SK-N-SH (cell line): Measurements from ENCODE around the gene MYH6. TPM values are rescaled to one million over a fixed set of nuclear protein-coding genes. Genes with fewer than 3 reads are reported as not detected.

ENCODE experiments used
- CTCF ChIA-PET: fragments of 300-600, 350-600 bp; formaldehyde crosslinking; extraction: SDS; loops from one replicate; lab custom pipeline; 2021; lab: Yijun Ruan, JAX
- POLR2A ChIA-PET: fragments of 350-600 bp; sonication (Branson Sonifier 250); formaldehyde crosslinking; extraction: SDS; loops from one replicate; lab custom pipeline; 2020; ENCODE audit warnings: antibody characterized with exemption, inconsistent platforms; lab: Yijun Ruan, JAX
- DNase-seq: peaks from one replicate; pipeline ENCODE4 v3.0.0; 2012
- H2AFZ ChIP-seq: fragments of 200-600 bp; sonication (generic); 2 replicates; pipeline ENCODE4 v1.8.1; 2016; ENCODE audit warnings: antibody characterized with exemption, mild to moderate bottlenecking, low read depth
- H3F3A ChIP-seq: fragments of 200-600 bp; sonication (generic); replicated peaks from 2 replicates; pipeline ENCODE3; 2016; ENCODE audit warnings: antibody characterized with exemption, mild to moderate bottlenecking; ENCODE audit not compliant: insufficient read depth
- H3K27ac ChIP-seq, 2 experiments: fragments of 200-500 bp in 1 of 2; fragments of 200-600 bp in 1 of 2; sonication (Bioruptor generic) in 1 of 2; sonication (generic), shearing (Covaris generic) in 1 of 2; 2 replicates each; pipeline versions ENCODE4 v1.5.1 to v1.6.1; 2014 to 2016; ENCODE audit warnings: low read depth in 2 of 2, inconsistent platforms in 1 of 2, low read length in 1 of 2, mild to moderate bottlenecking in 1 of 2, mixed read lengths in 1 of 2
- H3K27me3 ChIP-seq: fragments of 200-600 bp; sonication (generic), shearing (Covaris generic); 2 replicates; pipeline ENCODE4 v1.6.1; 2016; ENCODE audit warnings: mixed run types; ENCODE audit not compliant: insufficient read depth
- H3K36me3 ChIP-seq, 2 experiments: fragments of 200-500 bp in 1 of 2; fragments of 200-600 bp in 1 of 2; sonication (Bioruptor generic) in 1 of 2; sonication (generic) in 1 of 2; replicated peaks in 1 of 2; 2 replicates each; pipeline versions ENCODE3 to v1.5.1; 2014 to 2016; ENCODE audit warnings: low read length in 1 of 2, mild to moderate bottlenecking in 1 of 2; ENCODE audit not compliant: insufficient read depth in 2 of 2, control insufficient read depth in 1 of 2
- H3K4me1 ChIP-seq, 2 experiments: fragments of 200-500 bp in 1 of 2; fragments of 200-600 bp in 1 of 2; sonication (Bioruptor generic) in 1 of 2; sonication (generic), shearing (Covaris generic) in 1 of 2; 2 replicates each; pipeline versions ENCODE4 v1.5.1 to v1.6.1; 2014 to 2016; ENCODE audit warnings: low read depth in 1 of 2, low read length in 1 of 2, mixed run types in 1 of 2; ENCODE audit not compliant: insufficient read depth in 2 of 2, control insufficient read depth in 1 of 2
- H3K4me2 ChIP-seq: fragments of 200-600 bp; sonication (generic), shearing (Covaris generic); 2 replicates; pipeline ENCODE4 v1.6.1; 2017; ENCODE audit warnings: mixed run types
- H3K4me3 ChIP-seq, 2 experiments: fragments of 200-500 bp in 1 of 2; fragments of 200-600 bp in 1 of 2; sonication (Bioruptor generic) in 1 of 2; sonication (generic), shearing (Covaris generic) in 1 of 2; 2 replicates each; pipeline versions ENCODE4 v1.5.1 to v1.8.1; 2014 to 2016; ENCODE audit warnings: low read depth in 2 of 2, inconsistent platforms in 1 of 2, low read length in 1 of 2, mild to moderate bottlenecking in 1 of 2, mixed read lengths in 1 of 2, moderate library complexity in 1 of 2
- H3K79me2 ChIP-seq: fragments of 200-600 bp; sonication (generic); 2 replicates; pipeline ENCODE4 v1.8.1; 2017; ENCODE audit warnings: mild to moderate bottlenecking; ENCODE audit not compliant: insufficient read depth
- H3K9ac ChIP-seq: fragments of 200-600 bp; sonication (generic); 2 replicates; pipeline ENCODE4 v1.6.1; 2017; ENCODE audit warnings: mixed run types
- H3K9me2 ChIP-seq: fragments of 200-600 bp; sonication (generic); 2 replicates; pipeline ENCODE4 v1.6.1; 2017; ENCODE audit warnings: mixed run types
- H3K9me3 ChIP-seq: fragments of 200-600 bp; sonication (generic); 2 replicates; pipeline ENCODE4 v1.6.1; 2017; ENCODE audit warnings: mixed run types, mild to moderate bottlenecking, moderate library complexity
- H4K20me1 ChIP-seq: fragments of 200-600 bp; sonication (generic); 2 replicates; pipeline ENCODE4 v1.6.1; 2017; ENCODE audit warnings: mild to moderate bottlenecking, mixed run types; ENCODE audit not compliant: insufficient read depth
- CHD2 ChIP-seq: fragments of 150-350 bp; IDR thresholded peaks from 2 replicates; pipeline ENCODE4 v1.6.1; 2018; ENCODE audit warnings: low read length; ENCODE audit not compliant: partially characterized antibody
- CTCF ChIP-seq: fragments of 200-600 bp; sonication (generic); IDR thresholded peaks from 2 replicates; pipeline ENCODE4 v1.6.1; 2017; ENCODE audit warnings: antibody characterized with exemption, mild to moderate bottlenecking, moderate library complexity
- EP300 ChIP-seq, 2 experiments: IDR thresholded peaks; 2 replicates each; pipeline versions ENCODE4 v1.4.0 to v1.6.1; 2012; ENCODE audit warnings: borderline replicate concordance in 1 of 2, low read depth in 1 of 2, low read length in 1 of 2
- FOSL2 ChIP-seq: IDR thresholded peaks from 2 replicates; pipeline ENCODE4 v1.4.0; 2012; ENCODE audit warnings: low read depth, mild to moderate bottlenecking, moderate library complexity, borderline replicate concordance
- FOXM1 ChIP-seq: IDR thresholded peaks from 2 replicates; pipeline ENCODE4 v1.4.0; 2012; ENCODE audit warnings: low read depth, mild to moderate bottlenecking
- GABPA ChIP-seq: IDR thresholded peaks from 2 replicates; pipeline ENCODE4 v1.4.0; 2012; ENCODE audit warnings: low read depth, mild to moderate bottlenecking
- GATA2 ChIP-seq: sonication (generic); formaldehyde crosslinking; IDR thresholded peaks from 2 replicates; pipeline ENCODE4 v1.5.0; 2020; ENCODE audit warnings: mild to moderate bottlenecking, missing genetic modification reagents
- MEF2A ChIP-seq: IDR thresholded peaks from 2 replicates; pipeline ENCODE4 v1.4.0; 2012; ENCODE audit warnings: low read depth, borderline replicate concordance
- NFIC ChIP-seq: IDR thresholded peaks from 2 replicates; pipeline ENCODE4 v1.4.0; 2012; ENCODE audit warnings: borderline replicate concordance
- PBX3 ChIP-seq: IDR thresholded peaks from 2 replicates; pipeline ENCODE4; 2012
- POLR2AphosphoS5 ChIP-seq: IDR thresholded peaks from 2 replicates; pipeline ENCODE4 v1.6.1; 2012; ENCODE audit warnings: low read depth, low read length
- RAD21 ChIP-seq: IDR thresholded peaks from 2 replicates; pipeline ENCODE4 v1.6.1; 2012; ENCODE audit warnings: mild to moderate bottlenecking, low read length
- SMC3 ChIP-seq: IDR thresholded peaks from 2 replicates; pipeline ENCODE4 v1.6.1; 2012; ENCODE audit warnings: low read depth, low read length, improper control_type of control experiment
- TAF1 ChIP-seq: IDR thresholded peaks from 2 replicates; pipeline ENCODE4 v1.6.1; 2012; ENCODE audit warnings: low read depth, mild to moderate bottlenecking, low read length, moderate library complexity, borderline replicate concordance
- TCF12 ChIP-seq: IDR thresholded peaks from 2 replicates; pipeline ENCODE4 v1.4.0; 2012
- TEAD4 ChIP-seq: IDR thresholded peaks from 2 replicates; pipeline ENCODE4 v1.4.0; 2012; ENCODE audit warnings: mild to moderate bottlenecking, borderline replicate concordance; ENCODE audit not compliant: insufficient read depth
- YY1 ChIP-seq: IDR thresholded peaks from 2 replicates; pipeline ENCODE4 v1.4.0; 2012; ENCODE audit warnings: low read depth, mild to moderate bottlenecking
- ZBTB33 ChIP-seq: IDR thresholded peaks from 2 replicates; pipeline ENCODE4 v1.4.0; 2012; ENCODE audit warnings: low read depth, borderline replicate concordance
- WGBS: methylation state at CpG from one replicate; pipeline ENCODE4 v1.1.6; 2017; ENCODE audit warnings: low lambda C conversion rate; 5-methylcytosine and 5-hydroxymethylcytosine counted together
- polyA plus RNA-seq, 3 experiments: library from polyadenylated mRNA; depleted of rRNA; stranded (reverse); fragments of >200 nt; gene quantifications; 2 replicates each; pipeline ENCODE4 v1.2.3, GENCODE V29; 2012
- TF ChIP-seq, protein P1 (sequence below): IDR thresholded peaks from 2 replicates; pipeline ENCODE4 v1.6.1; 2012; ENCODE audit warnings: mild to moderate bottlenecking, low read depth, low read length, moderate library complexity
- TF ChIP-seq, protein P2 (sequence below): IDR thresholded peaks from 2 replicates; pipeline ENCODE4 v1.4.0; 2012; ENCODE audit warnings: low read depth

The MYH6 gene
- polyA plus RNA-seq, 1 of the 3 experiments (the other 2 are of a cell fraction) = not detected

GRCh38 chr14:23436327-23437132, 28.5 kb upstream of the MYH6 start:
- peaks cover 19% of the 10 kb centered on the region; the same call in 1 of the 2 replicates for H3K27me3 ChIP-seq
- POLR2A ChIA-PET = interaction anchor here (0.6 kb wide), 1 partner anchor 159 kb away, joined by 3 read pairs; no protein-coding TSS in a partner anchor
- no peaks in the 10 kb centered on the region for H3K79me2 ChIP-seq
- H3K4me1 ChIP-seq = no peaks in the 10 kb centered on the region
- TF ChIP-seq SMC3 (no peak), FOXM1 (no peak), TEAD4 (no peak), RAD21 (no peak), FOSL2 (no peak), EP300 (IDR thresholded peaks at IDR 0.05; ENCODE audit: borderline replicate concordance in 1 of 2, low read depth in 1 of 2, low read length in 1 of 2) (no peak), NFIC (no peak), ZBTB33 (no peak), TAF1 (no peak), GABPA (no peak), YY1 (no peak), CTCF (no peak), TCF12 (no peak), CHD2 (no peak), GATA2 (no peak), POLR2AphosphoS5 (no peak), MEF2A (no peak), PBX3 (no peak)
- TF ChIP-seq, protein P1, sequence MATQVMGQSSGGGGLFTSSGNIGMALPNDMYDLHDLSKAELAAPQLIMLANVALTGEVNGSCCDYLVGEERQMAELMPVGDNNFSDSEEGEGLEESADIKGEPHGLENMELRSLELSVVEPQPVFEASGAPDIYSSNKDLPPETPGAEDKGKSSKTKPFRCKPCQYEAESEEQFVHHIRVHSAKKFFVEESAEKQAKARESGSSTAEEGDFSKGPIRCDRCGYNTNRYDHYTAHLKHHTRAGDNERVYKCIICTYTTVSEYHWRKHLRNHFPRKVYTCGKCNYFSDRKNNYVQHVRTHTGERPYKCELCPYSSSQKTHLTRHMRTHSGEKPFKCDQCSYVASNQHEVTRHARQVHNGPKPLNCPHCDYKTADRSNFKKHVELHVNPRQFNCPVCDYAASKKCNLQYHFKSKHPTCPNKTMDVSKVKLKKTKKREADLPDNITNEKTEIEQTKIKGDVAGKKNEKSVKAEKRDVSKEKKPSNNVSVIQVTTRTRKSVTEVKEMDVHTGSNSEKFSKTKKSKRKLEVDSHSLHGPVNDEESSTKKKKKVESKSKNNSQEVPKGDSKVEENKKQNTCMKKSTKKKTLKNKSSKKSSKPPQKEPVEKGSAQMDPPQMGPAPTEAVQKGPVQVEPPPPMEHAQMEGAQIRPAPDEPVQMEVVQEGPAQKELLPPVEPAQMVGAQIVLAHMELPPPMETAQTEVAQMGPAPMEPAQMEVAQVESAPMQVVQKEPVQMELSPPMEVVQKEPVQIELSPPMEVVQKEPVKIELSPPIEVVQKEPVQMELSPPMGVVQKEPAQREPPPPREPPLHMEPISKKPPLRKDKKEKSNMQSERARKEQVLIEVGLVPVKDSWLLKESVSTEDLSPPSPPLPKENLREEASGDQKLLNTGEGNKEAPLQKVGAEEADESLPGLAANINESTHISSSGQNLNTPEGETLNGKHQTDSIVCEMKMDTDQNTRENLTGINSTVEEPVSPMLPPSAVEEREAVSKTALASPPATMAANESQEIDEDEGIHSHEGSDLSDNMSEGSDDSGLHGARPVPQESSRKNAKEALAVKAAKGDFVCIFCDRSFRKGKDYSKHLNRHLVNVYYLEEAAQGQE = no peak
- TF ChIP-seq, protein P2, sequence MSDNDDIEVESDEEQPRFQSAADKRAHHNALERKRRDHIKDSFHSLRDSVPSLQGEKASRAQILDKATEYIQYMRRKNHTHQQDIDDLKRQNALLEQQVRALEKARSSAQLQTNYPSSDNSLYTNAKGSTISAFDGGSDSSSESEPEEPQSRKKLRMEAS = no peak
- no peak overlapping the region for H3K27ac ChIP-seq
- H3K9me2 ChIP-seq = no peaks in the 10 kb centered on the region
- no peak overlapping the region for H3K4me2 ChIP-seq
- 44% methylated on average over 10 of the region's 15 CpGs for WGBS
- H3K9ac ChIP-seq = no peak overlapping the region
- H3K36me3 ChIP-seq = no peaks in the 10 kb centered on the region
- no peak overlapping the region for H2AFZ ChIP-seq
- H4K20me1 ChIP-seq = no peaks in the 10 kb centered on the region
- H3K9me3 ChIP-seq = no peaks in the 10 kb centered on the region
- no peak overlapping the region for H3K4me3 ChIP-seq
- CTCF ChIA-PET = interaction anchor here (1.1 to 1.7 kb wide), 3 partner anchors 12 to 123 kb away, joined by 3 to 6 read pairs (median 3); no protein-coding TSS in a partner anchor
- H3F3A ChIP-seq = no peaks in the 10 kb centered on the region
- no peak for DNase-seq
